Measurements from ENCODE around the gene PRKAB2.
A peak's percentile ranks its signal among the peaks of the same experiment; 100 is the strongest.
"Not testable (repeated sequence)": the region's sequence is repeated elsewhere in the genome, so short reads cannot be mapped to it uniquely, and the experiment has no call there.

The PRKAB2 gene, protein sequence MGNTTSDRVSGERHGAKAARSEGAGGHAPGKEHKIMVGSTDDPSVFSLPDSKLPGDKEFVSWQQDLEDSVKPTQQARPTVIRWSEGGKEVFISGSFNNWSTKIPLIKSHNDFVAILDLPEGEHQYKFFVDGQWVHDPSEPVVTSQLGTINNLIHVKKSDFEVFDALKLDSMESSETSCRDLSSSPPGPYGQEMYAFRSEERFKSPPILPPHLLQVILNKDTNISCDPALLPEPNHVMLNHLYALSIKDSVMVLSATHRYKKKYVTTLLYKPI

DNA sequence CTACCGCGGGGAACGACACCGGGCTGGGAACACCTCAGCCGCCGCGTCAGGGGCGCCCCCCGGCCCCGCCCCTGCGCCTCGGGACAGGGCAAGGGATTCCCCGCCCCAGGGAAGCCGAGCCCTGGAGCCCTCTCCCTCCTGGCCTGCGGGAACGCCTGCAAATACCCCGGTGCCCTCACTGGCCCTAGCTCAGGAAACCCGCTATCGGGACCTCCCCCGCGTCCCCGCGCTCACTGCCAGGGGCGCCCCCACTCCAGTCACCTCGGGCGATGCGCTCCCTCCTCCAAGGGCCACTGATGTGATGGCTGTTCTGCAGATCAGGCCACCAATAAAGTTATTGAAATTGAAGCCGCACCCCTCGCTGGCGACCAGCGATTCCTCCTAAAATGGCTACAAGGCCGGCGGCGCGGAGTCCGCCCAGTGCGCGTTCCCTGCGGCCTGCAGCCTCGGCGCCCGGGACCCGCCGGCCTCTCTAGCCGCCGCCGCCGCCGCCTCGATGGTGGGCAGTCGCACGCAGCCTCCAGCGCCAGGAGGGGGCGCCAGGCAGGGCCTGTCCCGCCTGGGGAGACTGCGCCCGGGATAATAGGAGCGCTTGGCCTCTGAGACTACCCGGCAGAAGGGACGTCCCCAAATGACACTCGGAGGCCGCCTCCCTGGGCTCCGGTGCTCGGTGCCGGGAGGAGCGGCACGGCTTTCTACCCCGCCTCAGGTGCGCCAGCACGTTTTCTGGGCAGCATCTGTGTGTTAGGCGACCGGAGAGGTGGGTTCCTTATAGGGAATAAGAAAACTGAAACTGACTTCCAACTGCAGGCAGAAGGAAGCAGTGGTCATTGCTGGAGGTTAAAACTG lies at the start of gene PRKAB2:
PRKAB2 (minus strand) TSS at position 303 of the 849 bp plus-strand sequence. CDS start 326 bp downstream, outside the sequence.
- DNase-seq = peak; percentile 94
- in situ Hi-C loops (cut with HindIII; ENCODE audit: low pct_ligation_motif_present, low pct_unique_long_range_greater_than_20kb, low sequenced_read_pairs) = no loop called here

DNA sequence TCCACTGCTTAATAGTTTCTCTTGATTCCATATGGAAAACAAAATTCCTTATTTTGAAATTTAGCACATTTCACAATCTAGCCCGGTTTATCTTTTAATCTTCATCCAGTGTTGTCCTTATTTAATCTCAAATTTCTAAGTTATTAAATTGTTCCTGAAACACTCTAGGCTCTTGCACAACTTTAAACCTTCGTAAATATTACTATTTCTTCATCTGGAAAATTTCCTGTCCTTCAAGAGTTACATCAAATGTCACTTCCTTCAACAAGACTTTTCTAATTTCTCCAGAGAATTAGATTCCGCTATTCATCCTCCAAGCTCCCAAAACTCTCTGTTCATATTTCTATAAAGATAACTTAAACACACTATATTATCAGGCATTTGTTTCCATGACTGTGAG lies 46.3 kb upstream of the PRKAB2 start:
- no peak for DNase-seq
- in situ Hi-C loops (cut with HindIII; ENCODE audit: low pct_ligation_motif_present, low pct_unique_long_range_greater_than_20kb, low sequenced_read_pairs) = no loop called here

DNA sequence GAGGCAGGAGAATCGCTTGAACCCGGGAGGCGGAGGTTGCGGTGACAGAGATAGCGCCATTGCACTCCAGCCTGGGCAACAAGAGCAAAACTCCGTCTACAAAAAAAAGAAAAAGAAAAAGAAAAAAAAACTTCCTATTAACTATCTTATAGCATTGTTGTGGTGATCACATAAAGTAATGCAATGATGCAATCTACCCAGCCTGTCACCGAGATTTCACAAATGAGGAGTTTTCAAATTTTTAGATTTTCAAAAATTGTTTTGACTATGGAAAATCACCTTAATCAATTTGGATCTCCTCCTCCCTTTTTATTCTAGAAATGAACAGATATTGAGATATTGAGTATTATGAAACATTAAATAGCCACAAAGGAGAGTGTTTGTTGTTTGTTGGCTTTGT lies 44.9 kb upstream of the PRKAB2 start:
- DNase-seq = no peak
- in situ Hi-C loops (cut with HindIII; ENCODE audit: low pct_ligation_motif_present, low pct_unique_long_range_greater_than_20kb, low sequenced_read_pairs) = no loop called here

DNA sequence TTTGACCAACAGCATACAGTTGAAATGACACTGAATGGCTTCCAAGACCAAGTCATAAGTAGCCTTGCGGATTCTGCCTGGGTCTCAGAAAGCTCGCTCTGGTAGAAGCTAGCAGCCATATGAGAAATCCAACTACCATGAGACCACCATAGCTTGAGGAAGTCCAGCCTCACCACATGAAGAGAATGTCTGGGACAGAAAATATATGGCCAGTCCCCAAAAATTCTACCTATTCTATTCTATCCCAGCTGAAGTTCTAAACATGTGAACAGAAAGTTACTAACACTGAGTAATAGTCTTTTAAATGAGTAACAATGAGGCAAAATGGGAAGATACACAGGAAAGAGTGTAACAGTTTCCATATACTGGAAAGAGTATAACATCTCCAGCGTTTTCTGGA lies 43.9 kb upstream of the PRKAB2 start:
- in situ Hi-C loops (cut with HindIII; ENCODE audit: low pct_ligation_motif_present, low pct_unique_long_range_greater_than_20kb, low sequenced_read_pairs) = no loop called here
- no peak for DNase-seq

DNA sequence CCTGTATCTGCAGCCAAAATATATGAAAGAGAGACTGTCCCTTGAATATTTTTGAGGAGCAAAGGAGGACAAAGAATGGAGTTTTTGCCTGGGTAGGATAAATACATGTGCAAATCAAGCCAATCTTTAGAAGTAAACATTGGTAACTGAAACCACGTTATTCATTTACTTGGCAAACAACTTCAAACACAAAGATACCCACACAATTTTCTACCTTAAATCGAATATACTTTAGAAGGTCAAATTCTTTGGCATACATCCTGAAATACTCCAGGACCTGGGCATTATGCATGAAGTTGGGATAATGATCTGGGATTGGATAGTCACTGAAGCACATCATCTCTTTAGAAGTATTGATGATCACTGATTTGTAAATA lies 43.3 kb upstream of the PRKAB2 start:
- no peak for DNase-seq
- in situ Hi-C loops (cut with HindIII; ENCODE audit: low pct_ligation_motif_present, low pct_unique_long_range_greater_than_20kb, low sequenced_read_pairs) = no loop called here

DNA sequence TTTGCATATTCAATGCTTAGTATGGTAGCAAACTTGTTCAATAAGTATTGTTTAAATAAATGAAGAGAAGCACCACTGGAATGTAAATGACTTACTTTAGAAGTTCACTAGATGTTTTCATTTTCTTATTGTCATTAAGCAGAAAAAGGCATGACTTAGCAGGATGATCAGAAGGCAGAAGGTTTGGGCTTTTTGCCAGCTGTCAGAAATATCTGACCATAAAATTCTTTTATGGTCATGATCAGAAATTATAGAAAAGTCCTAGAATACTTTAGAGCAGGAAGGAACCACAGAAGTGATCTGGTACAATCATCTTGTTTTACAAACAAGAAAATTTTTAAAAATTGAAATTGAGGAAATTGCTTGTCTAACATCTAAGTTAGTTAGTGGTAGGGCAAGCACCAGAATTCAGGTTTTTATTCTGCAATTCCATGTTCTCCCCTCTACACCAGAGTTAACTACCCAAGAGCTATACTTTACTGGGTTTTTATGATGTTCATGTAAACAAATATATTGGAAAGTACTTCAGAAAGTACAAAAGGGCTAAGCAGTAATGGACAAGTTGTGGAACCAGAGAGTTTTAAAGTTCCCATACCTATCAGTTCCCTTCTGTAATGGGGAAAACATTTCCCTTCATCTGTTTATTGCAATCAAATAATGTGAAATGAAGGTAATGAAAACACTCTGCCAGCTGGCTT lies 42.7 kb upstream of the PRKAB2 start:
- no peak for DNase-seq
- in situ Hi-C loops (cut with HindIII; ENCODE audit: low pct_ligation_motif_present, low pct_unique_long_range_greater_than_20kb, low sequenced_read_pairs) = no loop called here

DNA sequence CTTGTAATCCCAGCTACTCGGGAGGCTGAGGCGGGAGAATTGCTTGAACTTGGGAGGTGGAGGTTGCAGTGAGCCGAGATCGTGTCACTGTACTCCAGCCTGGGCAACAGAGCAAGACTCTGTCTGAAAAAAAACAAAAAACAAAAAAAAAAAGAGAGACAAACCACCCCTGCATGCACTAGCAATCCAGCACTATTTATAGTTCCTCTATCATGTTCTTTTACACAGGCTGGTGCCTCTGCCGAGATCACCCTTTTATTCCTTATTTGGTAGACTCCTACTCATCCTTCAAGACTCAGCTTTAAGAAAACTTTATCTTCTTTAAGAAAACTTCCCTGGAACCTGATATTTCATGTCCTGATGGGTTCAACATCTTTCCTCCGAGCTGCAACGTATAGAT lies 42.1 kb upstream of the PRKAB2 start:
- no peak for DNase-seq
- in situ Hi-C loops (cut with HindIII; ENCODE audit: low pct_ligation_motif_present, low pct_unique_long_range_greater_than_20kb, low sequenced_read_pairs) = no loop called here

DNA sequence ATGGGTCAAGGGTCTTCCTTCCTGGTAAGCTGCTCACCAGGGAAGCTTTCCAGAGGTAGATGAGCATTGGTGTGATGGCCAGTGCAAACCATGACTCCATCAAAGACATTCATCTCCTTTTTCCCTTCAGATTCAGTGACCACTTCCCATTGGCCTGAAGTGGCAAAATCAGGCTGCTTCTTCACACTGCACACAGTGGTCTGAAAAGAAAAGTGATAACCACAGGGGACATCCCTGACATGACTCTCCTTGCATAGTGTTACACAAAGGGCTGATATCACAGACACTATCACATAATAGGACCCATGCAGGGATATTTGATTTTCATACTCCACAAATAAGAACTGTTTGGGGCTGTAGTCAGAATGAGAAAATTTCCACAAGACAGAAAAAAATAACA lies 41.0 kb upstream of the PRKAB2 start:
- in situ Hi-C loops (cut with HindIII; ENCODE audit: low pct_ligation_motif_present, low pct_unique_long_range_greater_than_20kb, low sequenced_read_pairs) = no loop called here
- no peak for DNase-seq

DNA sequence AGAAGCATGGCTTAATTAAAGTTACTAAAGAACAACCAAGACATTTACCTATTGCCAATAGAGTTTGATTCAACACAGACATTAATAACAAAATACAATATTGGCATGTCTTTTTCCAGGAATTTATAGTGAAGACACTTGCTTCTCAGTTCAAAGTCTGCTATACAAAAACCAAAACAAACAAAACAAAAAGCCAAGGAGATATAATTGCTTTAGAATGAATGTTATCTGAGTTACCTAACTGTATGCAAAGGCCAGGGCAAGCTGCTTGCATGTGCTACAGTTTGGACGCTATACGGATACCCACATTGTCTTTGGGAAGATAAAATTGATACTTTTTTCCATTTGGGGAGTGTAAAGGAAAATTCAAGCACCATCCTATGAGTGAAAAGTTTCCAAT lies 39.3 kb upstream of the PRKAB2 start:
- DNase-seq = no peak
- in situ Hi-C loops (cut with HindIII; ENCODE audit: low pct_ligation_motif_present, low pct_unique_long_range_greater_than_20kb, low sequenced_read_pairs) = no loop called here

DNA sequence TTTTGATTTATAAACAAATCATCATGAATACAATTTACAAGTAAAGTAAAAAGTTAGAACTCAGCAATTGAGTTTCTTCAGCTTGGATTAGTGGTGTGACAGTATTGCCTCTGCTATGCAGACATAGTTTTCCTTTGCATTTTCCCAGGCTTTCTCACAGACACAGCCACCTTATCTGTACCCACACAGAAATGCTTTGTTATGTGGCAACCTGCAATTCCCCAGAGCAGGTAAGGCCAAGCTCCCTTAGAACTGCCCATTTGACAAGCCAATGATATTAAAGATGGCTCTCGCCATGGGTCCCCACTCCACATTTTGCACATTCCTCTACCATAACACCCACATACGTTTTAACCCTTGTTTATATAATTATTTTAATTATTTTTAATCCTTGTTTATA lies 38.7 kb upstream of the PRKAB2 start:
- DNase-seq = no peak
- in situ Hi-C loops (cut with HindIII; ENCODE audit: low pct_ligation_motif_present, low pct_unique_long_range_greater_than_20kb, low sequenced_read_pairs) = no loop called here

DNA sequence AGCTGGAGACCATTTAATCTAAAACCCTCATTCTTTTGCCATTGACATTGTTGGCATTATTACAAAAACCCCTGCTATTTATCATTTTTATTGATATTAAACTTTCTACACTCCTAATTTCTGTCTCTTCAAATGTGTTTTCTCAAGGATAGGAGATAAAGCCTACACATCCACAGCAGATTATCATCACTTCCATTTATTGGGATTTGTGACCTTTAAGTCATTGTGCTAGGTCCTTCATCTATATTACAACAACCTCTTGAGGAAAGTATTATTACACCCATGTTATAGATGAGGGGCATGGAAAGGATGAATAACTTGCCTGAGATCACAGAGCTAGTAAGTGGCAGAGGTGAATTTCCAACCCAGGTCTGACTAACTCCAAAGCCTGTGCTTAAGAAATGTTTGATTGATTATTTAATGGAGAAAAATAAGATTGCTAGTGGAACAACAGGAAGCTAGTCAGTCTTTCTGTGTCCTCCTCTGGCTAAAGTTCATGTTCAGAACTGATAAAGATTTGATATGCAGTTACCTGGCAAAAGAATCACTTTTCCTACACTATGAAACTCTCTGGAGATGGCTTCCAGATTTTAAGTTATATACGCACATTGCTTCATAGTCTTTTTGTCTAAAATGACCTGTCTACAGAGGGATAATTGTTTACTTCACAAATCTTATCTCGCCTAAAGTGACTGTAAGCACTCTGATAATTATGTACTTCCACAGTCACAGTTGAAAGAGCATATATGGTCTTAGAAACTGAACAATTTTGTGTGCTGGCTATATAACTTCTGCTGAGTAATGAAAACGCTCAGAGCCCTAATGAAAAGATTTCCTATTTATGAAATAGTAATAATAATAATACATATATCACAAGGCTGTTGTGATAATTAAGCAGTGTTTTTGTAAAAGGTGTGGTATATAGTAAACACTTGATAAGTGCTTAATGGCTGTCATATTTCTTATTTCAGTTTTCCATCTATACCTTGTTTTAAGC lies 37.9 kb upstream of the PRKAB2 start:
- DNase-seq = no peak
- in situ Hi-C loops (cut with HindIII; ENCODE audit: low pct_ligation_motif_present, low pct_unique_long_range_greater_than_20kb, low sequenced_read_pairs) = no loop called here

DNA sequence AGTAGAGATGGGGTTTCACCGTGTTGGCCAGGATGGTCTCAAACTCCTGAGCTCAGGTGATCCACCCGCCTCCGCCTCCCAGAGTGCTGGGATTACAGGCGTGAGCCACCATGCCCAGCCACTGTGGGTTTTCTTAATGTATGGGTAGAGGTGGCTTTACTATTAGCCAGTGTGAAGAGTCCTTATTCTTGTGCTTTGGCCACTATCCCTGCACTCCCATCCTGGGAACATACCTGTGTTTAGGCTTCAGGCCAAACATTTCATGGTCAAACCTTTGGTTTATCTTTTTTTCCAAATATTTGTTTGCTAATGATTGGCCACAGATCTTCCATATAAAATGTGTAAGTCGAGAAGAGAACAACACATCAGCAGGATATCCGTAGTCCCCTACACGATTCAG lies 36.3 kb upstream of the PRKAB2 start:
- DNase-seq = no peak
- in situ Hi-C loops (cut with HindIII; ENCODE audit: low pct_ligation_motif_present, low pct_unique_long_range_greater_than_20kb, low sequenced_read_pairs) = no loop called here

DNA sequence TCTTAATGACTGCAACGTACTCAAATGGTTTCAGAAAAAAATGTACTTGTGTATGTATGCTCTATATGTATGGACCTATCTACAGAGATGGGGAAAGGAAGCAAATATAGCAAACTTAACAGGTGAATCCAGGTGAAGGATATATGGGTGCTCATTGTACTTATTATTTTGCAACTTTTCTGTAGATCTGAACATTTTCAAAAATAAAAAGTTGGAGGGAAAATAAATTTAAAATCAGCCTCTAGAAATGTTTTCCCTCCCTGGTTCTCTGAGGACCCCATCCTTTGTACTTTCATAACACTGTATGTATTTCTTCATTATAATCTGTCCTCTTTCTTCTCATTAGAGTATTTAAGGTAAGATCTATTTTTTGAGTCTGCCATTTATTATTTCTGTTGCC lies 34.9 kb upstream of the PRKAB2 start:
- in situ Hi-C loops (cut with HindIII; ENCODE audit: low pct_ligation_motif_present, low pct_unique_long_range_greater_than_20kb, low sequenced_read_pairs) = no loop called here

DNA sequence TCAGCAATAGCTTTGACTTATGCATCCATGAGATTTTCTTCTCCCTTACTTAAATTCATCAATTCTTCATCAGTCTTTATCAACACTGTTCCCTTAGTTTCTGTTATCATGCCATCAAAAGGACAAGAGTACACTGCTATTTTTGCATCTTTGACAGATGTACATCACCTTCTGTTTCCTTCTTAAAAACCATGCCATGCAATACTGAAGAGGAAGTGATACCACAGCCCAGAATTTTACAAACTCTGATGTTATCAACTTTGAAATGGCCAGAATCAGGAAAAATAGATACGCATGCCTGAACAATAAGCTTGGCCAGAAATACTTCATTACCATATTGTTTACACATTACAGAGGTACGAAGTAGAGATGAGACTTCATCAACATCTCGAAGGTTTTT lies 31.8 kb upstream of the PRKAB2 start:
- in situ Hi-C loops (cut with HindIII; ENCODE audit: low pct_ligation_motif_present, low pct_unique_long_range_greater_than_20kb, low sequenced_read_pairs) = no loop called here
- no peak for DNase-seq

More for the DNA sequence above, 34.9 kb upstream of the PRKAB2 start:
- no peak for DNase-seq

DNA sequence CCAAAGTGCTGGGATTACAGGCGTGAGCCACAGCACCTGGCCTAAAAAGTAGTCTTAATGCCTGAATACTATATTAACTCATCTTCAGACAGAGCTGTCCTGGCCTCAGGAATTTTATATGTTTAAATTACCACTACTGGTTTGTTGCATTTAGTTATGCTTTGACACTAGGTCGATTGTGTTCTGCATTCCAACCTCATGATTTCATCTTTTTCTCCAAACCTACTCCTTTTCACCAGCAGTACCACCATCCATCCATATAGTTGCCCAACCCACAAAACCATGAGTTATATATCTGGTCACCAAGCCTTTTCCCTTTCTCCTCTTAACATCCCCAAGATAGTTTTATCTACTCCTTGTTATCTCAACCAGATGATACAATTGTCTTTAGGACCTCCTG lies 30.3 kb upstream of the PRKAB2 start:
- in situ Hi-C loops (cut with HindIII; ENCODE audit: low pct_ligation_motif_present, low pct_unique_long_range_greater_than_20kb, low sequenced_read_pairs) = no loop called here
- DNase-seq = no peak

DNA sequence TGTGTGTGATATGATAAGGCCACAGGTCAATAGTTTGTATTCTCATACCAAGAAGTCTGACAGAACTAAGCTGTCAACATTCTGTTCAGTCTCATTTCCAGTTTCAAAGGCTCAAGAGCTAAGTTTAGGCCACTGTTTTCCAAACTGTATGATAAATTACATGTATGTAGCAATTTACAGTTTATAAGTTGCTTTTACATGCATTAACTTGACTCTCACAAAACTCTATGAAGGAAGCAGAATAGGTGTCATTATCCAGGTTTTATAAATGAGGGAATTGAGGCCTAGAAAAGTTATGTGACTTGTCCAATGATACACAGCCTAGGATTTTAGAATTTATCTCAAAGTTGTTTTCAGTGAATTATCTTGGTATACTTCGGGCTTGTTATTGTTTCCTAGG lies 29.5 kb upstream of the PRKAB2 start:
- in situ Hi-C loops (cut with HindIII; ENCODE audit: low pct_ligation_motif_present, low pct_unique_long_range_greater_than_20kb, low sequenced_read_pairs) = no loop called here
- no peak for DNase-seq

DNA sequence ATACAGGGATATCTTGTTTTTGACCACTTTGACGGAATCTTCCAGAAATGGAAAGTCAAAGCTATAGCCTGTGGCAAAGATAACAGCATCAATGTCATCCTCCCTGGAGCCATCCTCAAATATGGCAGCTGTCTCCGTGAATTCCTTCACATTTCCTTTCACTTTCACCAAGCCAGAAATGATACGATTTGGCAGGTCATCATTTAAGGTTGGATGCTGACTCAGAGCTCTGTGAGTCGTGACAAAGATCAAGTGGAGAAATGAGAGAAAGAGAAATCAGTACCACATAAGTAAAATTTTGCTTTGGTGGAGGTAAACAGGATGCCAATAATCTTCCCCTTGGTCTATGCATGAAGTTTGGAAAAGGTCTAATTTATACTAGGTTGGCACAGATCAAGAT lies 29.0 kb upstream of the PRKAB2 start:
- in situ Hi-C loops (cut with HindIII; ENCODE audit: low pct_ligation_motif_present, low pct_unique_long_range_greater_than_20kb, low sequenced_read_pairs) = no loop called here
- peak; percentile 64 for DNase-seq

DNA sequence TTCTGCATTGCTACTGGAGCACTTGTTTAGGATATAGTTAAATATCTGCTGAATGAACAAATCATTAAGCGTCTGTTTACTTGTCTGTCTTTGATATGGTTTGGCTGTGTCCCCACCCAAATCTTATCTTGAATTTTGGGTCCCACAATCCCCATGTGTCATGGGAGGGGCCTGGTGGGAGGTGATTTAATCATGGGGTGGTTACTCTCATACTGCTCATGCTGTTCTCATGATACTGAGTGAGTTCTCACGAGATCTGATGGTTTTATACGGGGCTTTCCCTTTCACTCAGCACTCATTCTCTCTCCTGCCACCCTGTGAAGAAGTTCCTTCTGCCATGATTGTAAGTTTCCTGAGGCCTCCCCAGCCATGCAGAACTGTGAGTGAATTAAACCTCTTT lies 25.1 kb upstream of the PRKAB2 start:
- in situ Hi-C loops (cut with HindIII; ENCODE audit: low pct_ligation_motif_present, low pct_unique_long_range_greater_than_20kb, low sequenced_read_pairs); DNase-seq: not testable (repeated sequence)

All from ACHN (cell line).